C4-2B (cell line): Measurements from ENCODE around the gene NRXN3.
A peak's percentile ranks its signal among the peaks of the same experiment; 100 is the strongest.

Source experiments
- H3K27ac ChIP-seq: fragments of 450-650 bp; 2 replicates; pipeline ENCODE4 v1.5.1; 2017
- ZFX ChIP-seq: fragments of 450-650 bp; IDR thresholded peaks from 2 replicates; pipeline ENCODE4 v1.6.1; 2017
- TF ChIP-seq, protein P1 (sequence below): fragments of 450-650 bp; conservative IDR thresholded peaks from 2 replicates; pipeline ENCODE4 v1.5.1; 2017; ENCODE audit warnings: mild to moderate bottlenecking

Gene NRXN3

DNA sequence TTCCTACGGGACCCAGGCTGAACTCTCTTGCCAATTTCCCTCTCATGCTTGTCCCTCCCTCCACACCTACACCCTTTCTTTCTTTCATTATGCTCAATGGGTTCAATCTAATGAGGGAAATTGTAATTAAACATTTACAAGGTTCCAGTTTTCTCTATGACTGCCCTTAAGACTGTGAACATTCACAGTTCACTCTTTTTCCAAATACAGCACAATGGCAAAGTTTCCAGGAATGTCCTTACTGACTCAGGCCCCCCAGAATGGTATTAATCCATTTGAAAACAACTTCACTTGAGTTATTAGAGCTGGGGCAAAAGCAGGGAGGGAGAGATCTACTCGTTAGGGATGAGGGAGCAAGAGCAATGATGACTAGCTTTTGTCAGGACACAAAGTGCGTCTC is 892.1 kb downstream of the NRXN3 start:
- TF ChIP-seq, protein P1, sequence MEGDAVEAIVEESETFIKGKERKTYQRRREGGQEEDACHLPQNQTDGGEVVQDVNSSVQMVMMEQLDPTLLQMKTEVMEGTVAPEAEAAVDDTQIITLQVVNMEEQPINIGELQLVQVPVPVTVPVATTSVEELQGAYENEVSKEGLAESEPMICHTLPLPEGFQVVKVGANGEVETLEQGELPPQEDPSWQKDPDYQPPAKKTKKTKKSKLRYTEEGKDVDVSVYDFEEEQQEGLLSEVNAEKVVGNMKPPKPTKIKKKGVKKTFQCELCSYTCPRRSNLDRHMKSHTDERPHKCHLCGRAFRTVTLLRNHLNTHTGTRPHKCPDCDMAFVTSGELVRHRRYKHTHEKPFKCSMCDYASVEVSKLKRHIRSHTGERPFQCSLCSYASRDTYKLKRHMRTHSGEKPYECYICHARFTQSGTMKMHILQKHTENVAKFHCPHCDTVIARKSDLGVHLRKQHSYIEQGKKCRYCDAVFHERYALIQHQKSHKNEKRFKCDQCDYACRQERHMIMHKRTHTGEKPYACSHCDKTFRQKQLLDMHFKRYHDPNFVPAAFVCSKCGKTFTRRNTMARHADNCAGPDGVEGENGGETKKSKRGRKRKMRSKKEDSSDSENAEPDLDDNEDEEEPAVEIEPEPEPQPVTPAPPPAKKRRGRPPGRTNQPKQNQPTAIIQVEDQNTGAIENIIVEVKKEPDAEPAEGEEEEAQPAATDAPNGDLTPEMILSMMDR, result no peak
- no peak for TF ChIP-seq ZFX
- no peak overlapping the region for H3K27ac ChIP-seq

DNA sequence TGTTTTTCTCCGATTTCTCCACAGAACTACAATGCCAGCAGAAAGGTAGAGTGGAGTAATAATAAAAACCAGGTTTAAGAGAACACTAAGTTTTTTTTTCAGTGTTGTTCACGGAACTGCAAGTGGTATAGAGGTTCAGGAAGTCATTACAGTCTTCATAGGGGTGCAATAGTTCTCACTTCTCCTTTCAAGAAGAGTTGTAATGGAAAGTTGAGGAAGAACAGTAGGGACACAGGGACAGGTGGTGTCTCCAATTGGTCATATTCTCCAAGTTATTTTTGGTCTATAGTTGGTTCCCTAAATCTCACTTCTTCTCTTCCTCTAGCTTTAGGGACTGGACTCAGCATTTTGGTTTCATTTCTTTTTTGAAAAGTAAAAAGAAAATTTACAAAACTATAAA is 894.0 kb downstream of the NRXN3 start:
- H3K27ac ChIP-seq, result no peak overlapping the region
- TF ChIP-seq, protein P1, result no peak
- TF ChIP-seq ZFX, result no peak

- H3K27ac ChIP-seq, result no peak overlapping the region
- TF ChIP-seq, protein P1, result no peak
- TF ChIP-seq ZFX, result no peak
These were observed 904.3 kb downstream of the NRXN3 start for GRCh38 chr14:79074510-79074909.

DNA sequence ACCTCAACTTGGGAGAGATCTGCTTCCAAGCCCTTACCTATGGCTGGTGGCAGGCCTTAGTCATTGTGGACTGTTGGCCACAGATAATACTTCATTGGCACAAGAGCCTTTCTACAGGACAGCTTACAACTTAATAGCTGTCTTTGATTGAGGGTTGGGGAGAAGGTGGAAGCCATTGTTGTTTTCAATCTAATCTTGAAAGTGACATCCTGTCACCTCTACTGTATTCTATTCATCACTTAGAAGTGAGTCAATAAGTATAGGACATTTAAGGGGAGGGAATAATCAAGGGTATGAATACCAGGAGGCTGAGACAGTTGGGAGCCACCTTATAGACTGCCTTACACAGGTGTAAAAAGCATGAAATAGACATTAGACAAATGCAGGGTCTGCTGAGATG is 906.3 kb downstream of the NRXN3 start:
- TF ChIP-seq, protein P1, result no peak
- no peak for TF ChIP-seq ZFX

DNA sequence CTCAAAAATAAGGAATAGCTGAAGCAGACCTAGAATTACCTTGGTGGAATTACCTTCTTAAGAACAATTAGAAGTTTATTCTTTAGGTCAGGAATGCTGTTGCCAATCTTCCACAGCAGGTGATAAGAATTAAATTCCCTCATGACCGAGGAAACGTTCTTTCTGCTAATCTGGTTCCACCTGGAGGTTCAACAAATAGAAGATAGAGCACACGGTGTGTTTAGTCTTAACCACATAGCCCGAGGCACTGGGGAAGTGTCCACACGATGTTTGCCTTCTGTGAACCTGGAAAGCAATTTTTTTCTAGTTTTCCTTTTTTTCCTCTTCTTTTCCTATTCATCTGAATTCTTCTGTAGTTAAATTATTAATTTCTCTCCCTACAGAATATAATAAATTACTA is 906.9 kb downstream of the NRXN3 start:
- TF ChIP-seq, protein P1, result no peak
- no peak for TF ChIP-seq ZFX
- peak overlapping the region; percentile 33; the same call in 1 of the 2 replicates for H3K27ac ChIP-seq

More for the DNA sequence above, 906.3 kb downstream of the NRXN3 start:
- H3K27ac ChIP-seq, result peak overlapping the region; percentile 33

- TF ChIP-seq, protein P1, result no peak
- TF ChIP-seq ZFX, result no peak
- peak overlapping the region; percentile 25; the same call in 1 of the 2 replicates for H3K27ac ChIP-seq
These were observed 909.9 kb downstream of the NRXN3 start for GRCh38 chr14:79080040-79080439.

DNA sequence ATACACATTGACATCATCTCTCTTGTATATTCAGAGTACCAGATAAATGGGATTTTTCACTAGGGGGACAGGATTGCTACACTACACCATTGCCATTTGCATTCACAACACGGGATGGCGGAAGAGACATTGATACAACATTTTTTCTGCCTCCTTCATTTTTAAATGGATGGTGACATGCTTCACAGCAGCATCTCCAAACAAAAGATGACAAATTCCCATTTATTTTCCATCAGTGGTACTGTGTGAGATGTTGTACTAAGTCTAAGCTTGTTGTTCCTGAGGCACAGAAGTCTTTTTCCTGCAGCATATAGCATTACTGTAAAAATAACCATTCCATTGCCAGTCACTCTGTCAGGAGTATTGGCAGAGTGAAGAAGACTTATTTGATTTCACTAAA is 912.7 kb downstream of the NRXN3 start:
- H3K27ac ChIP-seq, result no peak overlapping the region
- TF ChIP-seq, protein P1, result no peak
- no peak for TF ChIP-seq ZFX

DNA sequence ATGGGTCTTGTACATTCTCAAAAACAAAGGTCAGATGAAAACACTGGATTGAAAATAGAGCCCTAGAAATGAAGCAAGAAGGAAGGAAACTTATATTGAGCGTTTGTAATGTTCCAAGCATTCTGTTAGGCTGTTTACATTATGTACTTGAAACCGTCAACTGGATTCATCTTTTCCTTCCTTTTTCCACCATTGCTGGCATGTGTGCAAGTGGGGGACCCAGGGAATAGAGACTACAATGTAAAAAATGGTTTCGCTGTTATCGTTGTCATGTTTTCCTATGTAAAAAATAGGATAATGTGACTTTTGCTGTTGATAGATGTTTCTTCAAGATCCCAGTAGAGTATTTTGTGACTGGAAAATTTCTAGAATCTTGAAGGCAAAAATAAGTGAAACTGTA is 913.2 kb downstream of the NRXN3 start:
- no peak for TF ChIP-seq ZFX
- TF ChIP-seq, protein P1, result no peak
- H3K27ac ChIP-seq, result no peak overlapping the region
